ENCODE results near the gene EN1.

GRCh38 chr2:118857677-118858484 is 10.4 kb upstream of the EN1 start:
- TF ChIP-seq, protein P1, sequence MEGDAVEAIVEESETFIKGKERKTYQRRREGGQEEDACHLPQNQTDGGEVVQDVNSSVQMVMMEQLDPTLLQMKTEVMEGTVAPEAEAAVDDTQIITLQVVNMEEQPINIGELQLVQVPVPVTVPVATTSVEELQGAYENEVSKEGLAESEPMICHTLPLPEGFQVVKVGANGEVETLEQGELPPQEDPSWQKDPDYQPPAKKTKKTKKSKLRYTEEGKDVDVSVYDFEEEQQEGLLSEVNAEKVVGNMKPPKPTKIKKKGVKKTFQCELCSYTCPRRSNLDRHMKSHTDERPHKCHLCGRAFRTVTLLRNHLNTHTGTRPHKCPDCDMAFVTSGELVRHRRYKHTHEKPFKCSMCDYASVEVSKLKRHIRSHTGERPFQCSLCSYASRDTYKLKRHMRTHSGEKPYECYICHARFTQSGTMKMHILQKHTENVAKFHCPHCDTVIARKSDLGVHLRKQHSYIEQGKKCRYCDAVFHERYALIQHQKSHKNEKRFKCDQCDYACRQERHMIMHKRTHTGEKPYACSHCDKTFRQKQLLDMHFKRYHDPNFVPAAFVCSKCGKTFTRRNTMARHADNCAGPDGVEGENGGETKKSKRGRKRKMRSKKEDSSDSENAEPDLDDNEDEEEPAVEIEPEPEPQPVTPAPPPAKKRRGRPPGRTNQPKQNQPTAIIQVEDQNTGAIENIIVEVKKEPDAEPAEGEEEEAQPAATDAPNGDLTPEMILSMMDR (conservative IDR thresholded peaks at IDR 0.05), result no peak
- TF ChIP-seq ZFX (IDR thresholded peaks at IDR 0.05), result no peak

All from C4-2B (cell line).